ENCODE results near the gene NMNAT1. TPM values are rescaled to one million over a fixed set of nuclear protein-coding genes. Genes with fewer than 3 reads are reported as not detected.

NMNAT1 gene
- total and polyA plus RNA-seq, 2 experiments from 2014 or later = 16.9 to 24.1 TPM

GRCh38 chr1:9989773-9990172 is 46.5 kb downstream of the NMNAT1 start:
- DNase-seq (ENCODE audit: low read depth in 1 of 2, low spot score in 1 of 2) = no peak
- H3K4me3 ChIP-seq = no peak overlapping the region
- no peak overlapping the region for H3K27ac ChIP-seq
- no peaks in the 10 kb centered on the region for H3K9me3 ChIP-seq (ENCODE audit: low read depth)
- TF ChIP-seq CTCF (IDR thresholded peaks at IDR 0.05; ENCODE audit: low read depth, low read length) = no peak
- peaks cover 3% of the 10 kb centered on the region for H3K4me1 ChIP-seq (ENCODE audit: low read depth)
- H3K36me3 ChIP-seq = no peaks in the 10 kb centered on the region
- no peaks in the 10 kb centered on the region for H3K27me3 ChIP-seq

- no peak overlapping the region for H3K4me3 ChIP-seq
- peak in 1 of 2 donors; percentile 78 for DNase-seq (ENCODE audit: low read depth in 1 of 2, low spot score in 1 of 2)
- peaks cover 3% of the 10 kb centered on the region for H3K4me1 ChIP-seq (ENCODE audit: low read depth)
- peaks cover 11% of the 10 kb centered on the region for H3K27me3 ChIP-seq
- no peaks in the 10 kb centered on the region for H3K9me3 ChIP-seq (ENCODE audit: low read depth)
- no peak overlapping the region for H3K27ac ChIP-seq
- H3K36me3 ChIP-seq = no peaks in the 10 kb centered on the region
- TF ChIP-seq CTCF (IDR thresholded peaks at IDR 0.05; ENCODE audit: low read depth, low read length) = no peak
Observed at GRCh38 chr1:9990944-9991343, 47.7 kb downstream of the NMNAT1 start.

- no peak for DNase-seq (ENCODE audit: low read depth in 1 of 2, low spot score in 1 of 2)
Observed at GRCh38 chr1:9992910-9993309, 49.6 kb downstream of the NMNAT1 start.

GRCh38 chr1:9993561-9994075 is 50.3 kb downstream of the NMNAT1 start:
- TF ChIP-seq CTCF (IDR thresholded peaks at IDR 0.05; ENCODE audit: low read depth, low read length) = no peak
- Histone ChIP-seq H3K27me3 (peaks cover 38% of the 10 kb centered on the region), H3K4me1 (ENCODE audit: low read depth) (peaks cover 3% of the 10 kb centered on the region), H3K4me3 (no peak overlapping the region), H3K9me3 (ENCODE audit: low read depth) (no peaks in the 10 kb centered on the region), H3K27ac (no peak overlapping the region), H3K36me3 (no peaks in the 10 kb centered on the region)
- DNase-seq (ENCODE audit: low read depth in 1 of 2, low spot score in 1 of 2) = peak; percentile 6 to 57

More at GRCh38 chr1:9992910-9993309, 49.6 kb downstream of the NMNAT1 start:
- Histone ChIP-seq H3K4me3 (no peak overlapping the region), H3K27ac (no peak overlapping the region), H3K27me3 (peaks cover 31% of the 10 kb centered on the region), H3K36me3 (no peaks in the 10 kb centered on the region), H3K9me3 (ENCODE audit: low read depth) (no peaks in the 10 kb centered on the region), H3K4me1 (ENCODE audit: low read depth) (peaks cover 3% of the 10 kb centered on the region)
- TF ChIP-seq CTCF (IDR thresholded peaks at IDR 0.05; ENCODE audit: low read depth, low read length) = no peak

- no peak within 1 kb of the TSS for H3K27ac ChIP-seq
- peak within 1 kb of the TSS; percentile 28 for H3K4me3 ChIP-seq
- H3K9me3 ChIP-seq (ENCODE audit: low read depth) = no peaks in the 10 kb centered on the region
- H3K36me3 ChIP-seq = no peaks in the 10 kb centered on the region
- H3K27me3 ChIP-seq = peaks cover 66% of the 10 kb centered on the region
- H3K4me1 ChIP-seq (ENCODE audit: low read depth) = peaks cover 3% of the 10 kb centered on the region
- no peak for TF ChIP-seq CTCF (IDR thresholded peaks at IDR 0.05; ENCODE audit: low read depth, low read length)
- DNase-seq (ENCODE audit: low read depth in 1 of 2, low spot score in 1 of 2) = peak in 1 of 2 donors; percentile 22
Observed at GRCh38 chr1:9996624-9997582, 53.6 kb downstream of the NMNAT1 start, which contains the start of gene RBP7. Gene RBP7, plus strand, starts transcription at chr1:9997228. Its CDS starts 31 bp downstream, at chr1:9997259.

All from cardiac muscle cell (in vitro differentiated cells and primary cell).